T-cell (primary cell): Measurements from ENCODE around the gene MCF2L. TPM values are rescaled to one million over a fixed set of nuclear protein-coding genes. Genes with fewer than 3 reads are reported as not detected.

ENCODE experiments used
- ATAC-seq, 4 experiments: fragments of 200-7000 bp in 3 of 4; fragments of 150-1000 bp in 1 of 4; cut with Tn5 transposase; replicated peaks in 1 of 4; 1 replicate in 3 of 4; 2 replicates in 1 of 4; pipeline ENCODE4 v1.10.0; 2021; ENCODE audit warnings: moderate library complexity in 3 of 4, mild to moderate bottlenecking in 2 of 4, moderate number of reproducible peaks in 1 of 4
- CTCF ChIA-PET, 2 donors: fragments of 300-600 bp; sonication (Branson Sonifier 250); formaldehyde crosslinking; loops; one replicate each; lab custom pipeline; 2022; ENCODE audit warnings: antibody characterized with exemption in 2 of 2; lab: Charles Lee
- POLR2A ChIA-PET, 2 donors: fragments of 300-600 bp; sonication (Branson Sonifier 250); formaldehyde crosslinking; loops; one replicate each; lab custom pipeline; 2022; ENCODE audit warnings: antibody characterized with exemption in 2 of 2; lab: Charles Lee
- DNase-seq, 35 experiments: peaks; one replicate each; pipeline versions ENCODE4 v3.0.0 to v3.0.0-alpha.2; 2013 to 2023
- H3K27ac ChIP-seq: one replicate; pipeline ENCODE4 v1.5.1; 2013; ENCODE audit warnings: low read length
- H3K27me3 ChIP-seq, 2 experiments: replicated peaks in 1 of 2; 1 replicate in 1 of 2; 2 replicates in 1 of 2; pipeline versions ENCODE4 v1.6.1 to v1.7.0; 2013; ENCODE audit warnings: low read length in 1 of 2, mixed read lengths in 1 of 2; ENCODE audit not compliant: control insufficient read depth in 2 of 2, insufficient read depth in 2 of 2; ENCODE audit errors: extremely low read depth in 1 of 2
- H3K36me3 ChIP-seq, 2 donors: 1 replicate in 1 of 2; 2 replicates in 1 of 2; pipeline versions ENCODE4 v1.6.1 to v1.7.0; 2013; ENCODE audit warnings: low read length in 1 of 2; ENCODE audit not compliant: control insufficient read depth in 2 of 2, insufficient read depth in 1 of 2; ENCODE audit errors: extremely low read depth in 1 of 2
- H3K4me1 ChIP-seq, 2 experiments: 1 replicate in 1 of 2; 2 replicates in 1 of 2; pipeline versions ENCODE4 v1.6.1 to v1.7.0; 2013; ENCODE audit warnings: low read length in 2 of 2, mixed read lengths in 1 of 2; ENCODE audit not compliant: insufficient read depth in 2 of 2, control insufficient read depth in 1 of 2; ENCODE audit errors: extremely low read depth in 1 of 2
- H3K4me3 ChIP-seq, 2 donors: 1 replicate in 1 of 2; 2 replicates in 1 of 2; pipeline versions ENCODE4 v1.5.1 to v1.7.0; 2013; ENCODE audit warnings: mild to moderate bottlenecking in 2 of 2, low read length in 1 of 2, moderate library complexity in 1 of 2; ENCODE audit not compliant: control insufficient read depth in 1 of 2; ENCODE audit errors: extremely low read depth in 1 of 2
- H3K9me3 ChIP-seq: 2 replicates; pipeline ENCODE4 v1.7.0; 2013
- H3K27ac Mint-ChIP-seq, 2 donors: one replicate each; pipeline ENCODE4 v1.8.0; 2020 to 2021; ENCODE audit warnings: mild to moderate bottlenecking in 2 of 2, mixed read lengths in 2 of 2
- H3K27me3 Mint-ChIP-seq, 2 donors: one replicate each; pipeline ENCODE4 v1.8.0; 2021 to 2022; ENCODE audit warnings: mixed read lengths in 2 of 2
- H3K36me3 Mint-ChIP-seq: one replicate; pipeline ENCODE4 v1.8.0; 2021; ENCODE audit warnings: mixed read lengths
- H3K4me1 Mint-ChIP-seq, 3 donors: one replicate each; pipeline ENCODE4 v1.8.0; 2020 to 2022; ENCODE audit warnings: mixed read lengths in 3 of 3, mild to moderate bottlenecking in 1 of 3
- H3K4me3 Mint-ChIP-seq, 3 donors: one replicate each; pipeline ENCODE4 v1.8.0; 2020 to 2022; ENCODE audit warnings: mild to moderate bottlenecking in 3 of 3, mixed read lengths in 3 of 3, moderate library complexity in 3 of 3
- H3K9me3 Mint-ChIP-seq, 3 donors: one replicate each; pipeline ENCODE4 v1.8.0; 2020 to 2022; ENCODE audit warnings: mixed read lengths in 3 of 3
- WGBS: methylation state at CpG from one replicate; pipeline ENCODE4 v1.1.5; 2013; ENCODE audit warnings: missing lambda C conversion rate; ENCODE audit not compliant: insufficient coverage; 5-methylcytosine and 5-hydroxymethylcytosine counted together
- total RNA-seq, 35 experiments: library from RNA in 6 of 35; stranded (reverse) in 6 of 35; fragments of 120-200 nt in 1 of 35; gene quantifications; one replicate each; pipeline versions ENCODE4 v1.2.1 to v1.2.4 and lab custom pipeline; 2013 to 2026

The MCF2L gene
- total RNA-seq, 5 donors from 2014 or later (not counting 1 experiment from before 2014, with no cell fraction given), result 18.2 to 30.0 (median 24.7) TPM

DNA sequence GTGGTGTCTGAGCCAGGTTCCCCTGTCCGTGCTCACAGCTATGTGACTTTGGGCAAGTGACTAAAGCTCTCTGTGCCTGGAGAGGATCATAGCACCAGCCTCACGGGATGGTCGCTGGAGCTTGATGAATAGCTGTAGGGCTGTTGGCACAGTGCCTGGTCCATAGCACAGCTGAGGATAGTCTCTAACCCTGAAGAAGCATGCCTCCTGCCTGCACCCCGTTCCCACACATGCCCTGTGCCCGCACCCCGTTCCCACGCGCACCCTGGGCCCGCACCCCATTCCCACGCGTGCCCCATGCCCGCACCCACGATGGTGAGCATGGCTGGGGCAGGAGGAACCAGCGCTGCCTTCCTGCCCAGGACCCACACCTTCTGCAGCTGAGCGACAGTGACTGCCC, 72.9 kb downstream of the MCF2L start:
- CTCF ChIA-PET, result no interaction called here
- no peak overlapping the region for H3K27ac Mint-ChIP-seq
- H3K27me3 Mint-ChIP-seq, result no peaks in the 10 kb centered on the region

DNA sequence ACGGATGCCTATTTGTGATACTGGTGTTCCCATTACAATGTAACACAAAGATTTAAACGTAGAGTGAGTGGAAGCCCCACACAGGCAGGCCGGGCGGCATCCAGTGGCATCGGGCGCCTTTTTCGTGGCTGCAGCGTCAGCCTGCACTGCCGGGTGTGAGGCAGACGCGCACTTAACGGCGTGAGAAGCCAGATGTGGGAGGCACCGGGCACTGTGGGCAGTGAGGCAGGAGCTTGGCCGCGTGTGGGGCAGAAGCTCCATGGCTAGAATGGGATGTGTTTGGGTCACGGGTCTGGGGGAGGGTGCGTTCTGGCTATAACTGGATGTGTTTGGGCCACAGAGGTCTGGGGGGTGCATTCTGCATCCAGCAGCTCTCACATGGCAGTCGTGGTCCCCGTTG, 73.4 kb downstream of the MCF2L start:
- no peak overlapping the region for H3K4me3 ChIP-seq
- no peaks in the 10 kb centered on the region for H3K9me3 ChIP-seq
- no peaks in the 10 kb centered on the region for H3K9me3 Mint-ChIP-seq
- H3K36me3 ChIP-seq, result peaks cover 0 to 4% of the 10 kb centered on the region in 2 donors
- H3K36me3 Mint-ChIP-seq, result peaks cover 21% of the 10 kb centered on the region
- DNase-seq (no peak), ATAC-seq (no peak)
- no peak overlapping the region for H3K27ac Mint-ChIP-seq
- POLR2A ChIA-PET, result no interaction called here
- no peaks in the 10 kb centered on the region for H3K27me3 Mint-ChIP-seq
- CTCF ChIA-PET, result no interaction called here
- WGBS, result 92% methylated on average over 17 of the region's 20 CpGs
- peaks cover 0 to 6% of the 10 kb centered on the region in 2 experiments for H3K4me1 ChIP-seq
- H3K4me1 Mint-ChIP-seq, result no peaks in the 10 kb centered on the region
- no peak overlapping the region for H3K27ac ChIP-seq
- H3K4me3 Mint-ChIP-seq, result no peak overlapping the region
- no peaks in the 10 kb centered on the region for H3K27me3 ChIP-seq

More for the DNA sequence above, 72.9 kb downstream of the MCF2L start:
- ATAC-seq (no peak), DNase-seq (no peak)
- Histone ChIP-seq H3K27ac (no peak overlapping the region), H3K36me3 (no peaks in the 10 kb centered on the region), H3K27me3 (no peaks in the 10 kb centered on the region), H3K4me1 (peaks cover 0 to 6% of the 10 kb centered on the region in 2 experiments), H3K9me3 (no peaks in the 10 kb centered on the region), H3K4me3 (no peak overlapping the region)
- WGBS, result 89% methylated on average over 9 of the region's 15 CpGs
- H3K4me3 Mint-ChIP-seq, result no peak overlapping the region
- no peaks in the 10 kb centered on the region for H3K4me1 Mint-ChIP-seq
- H3K36me3 Mint-ChIP-seq, result peaks cover 18% of the 10 kb centered on the region
- POLR2A ChIA-PET, result no interaction called here
- no peaks in the 10 kb centered on the region for H3K9me3 Mint-ChIP-seq

DNA sequence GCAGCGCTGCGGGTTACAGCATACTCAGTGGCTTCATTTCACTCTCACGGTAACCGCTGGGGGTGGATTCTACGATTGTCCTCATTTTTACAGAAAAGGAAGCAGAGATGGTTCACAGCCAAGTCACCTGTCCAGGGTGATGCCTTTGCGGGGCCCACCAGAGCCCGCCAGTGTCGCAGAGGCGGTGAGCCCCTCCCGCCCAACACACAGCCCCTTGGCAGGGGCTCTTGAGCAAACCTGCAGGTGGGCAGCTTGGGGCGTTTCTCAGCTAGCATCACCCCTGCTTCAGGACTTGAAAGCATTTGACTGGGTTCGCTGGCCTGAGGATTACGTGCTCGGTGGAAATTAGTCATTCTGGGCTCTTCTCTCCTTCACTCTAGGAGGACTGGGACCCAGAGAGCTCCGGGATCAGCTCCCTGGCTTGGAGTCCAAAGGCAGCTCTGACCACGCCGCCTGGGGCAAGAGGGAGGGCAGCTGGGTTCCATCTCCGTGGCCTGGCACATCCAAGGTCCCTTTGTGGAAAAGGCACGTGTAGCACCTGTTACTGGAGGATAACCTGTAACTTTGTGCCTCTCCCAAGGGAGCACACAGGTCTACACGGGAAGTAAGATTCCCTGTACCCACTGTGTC, 74.1 kb downstream of the MCF2L start:
- Mint-ChIP-seq H3K27ac (no peak overlapping the region), H3K4me3 (no peak overlapping the region), H3K27me3 (no peaks in the 10 kb centered on the region), H3K4me1 (no peaks in the 10 kb centered on the region), H3K36me3 (peaks cover 22% of the 10 kb centered on the region), H3K9me3 (no peaks in the 10 kb centered on the region)
- Histone ChIP-seq H3K9me3 (no peaks in the 10 kb centered on the region), H3K36me3 (peaks cover 0 to 5% of the 10 kb centered on the region in 2 donors), H3K4me3 (no peak overlapping the region), H3K27ac (no peak overlapping the region), H3K4me1 (peaks cover 0 to 6% of the 10 kb centered on the region in 2 experiments), H3K27me3 (no peaks in the 10 kb centered on the region)
- DNase-seq (no peak), ATAC-seq (no peak)
- WGBS, result 95% methylated on average over 19 of the region's 20 CpGs
- ChIA-PET CTCF (no interaction called here), POLR2A (no interaction called here)

DNA sequence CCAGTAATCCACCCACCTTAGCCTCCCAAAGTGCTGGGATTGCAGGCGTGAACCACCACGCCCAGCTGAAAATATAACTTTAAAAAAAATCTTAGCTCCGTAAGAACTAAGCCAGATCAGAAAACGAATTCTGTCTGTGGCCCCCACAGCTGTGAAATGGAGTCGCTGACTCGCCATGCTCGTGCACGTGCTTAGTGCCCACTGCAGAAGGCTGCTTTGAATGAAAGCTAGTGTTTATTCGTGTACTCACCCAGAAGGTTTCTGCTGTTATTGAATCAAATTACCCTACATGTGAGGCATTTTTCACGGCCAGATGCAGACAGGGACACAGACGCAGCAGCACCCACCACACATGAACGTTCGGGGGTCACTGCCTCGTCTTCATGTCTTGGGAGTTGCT, 74.9 kb downstream of the MCF2L start:
- no peak overlapping the region for H3K27ac ChIP-seq
- WGBS, result 84% methylated on average over 11 of the region's 14 CpGs
- H3K9me3 Mint-ChIP-seq, result no peaks in the 10 kb centered on the region
- H3K4me3 Mint-ChIP-seq, result no peak overlapping the region
- no peak overlapping the region for H3K27ac Mint-ChIP-seq
- H3K4me1 ChIP-seq, result peaks cover 0 to 6% of the 10 kb centered on the region in 2 experiments
- ATAC-seq (no peak), DNase-seq (no peak)
- H3K9me3 ChIP-seq, result no peaks in the 10 kb centered on the region
- H3K27me3 ChIP-seq, result no peaks in the 10 kb centered on the region
- peaks cover 22% of the 10 kb centered on the region for H3K36me3 Mint-ChIP-seq
- no peaks in the 10 kb centered on the region for H3K4me1 Mint-ChIP-seq
- peaks cover 0 to 5% of the 10 kb centered on the region in 2 donors for H3K36me3 ChIP-seq
- POLR2A ChIA-PET, result no interaction called here
- H3K4me3 ChIP-seq, result no peak overlapping the region
- CTCF ChIA-PET, result no interaction called here
- H3K27me3 Mint-ChIP-seq, result no peaks in the 10 kb centered on the region

DNA sequence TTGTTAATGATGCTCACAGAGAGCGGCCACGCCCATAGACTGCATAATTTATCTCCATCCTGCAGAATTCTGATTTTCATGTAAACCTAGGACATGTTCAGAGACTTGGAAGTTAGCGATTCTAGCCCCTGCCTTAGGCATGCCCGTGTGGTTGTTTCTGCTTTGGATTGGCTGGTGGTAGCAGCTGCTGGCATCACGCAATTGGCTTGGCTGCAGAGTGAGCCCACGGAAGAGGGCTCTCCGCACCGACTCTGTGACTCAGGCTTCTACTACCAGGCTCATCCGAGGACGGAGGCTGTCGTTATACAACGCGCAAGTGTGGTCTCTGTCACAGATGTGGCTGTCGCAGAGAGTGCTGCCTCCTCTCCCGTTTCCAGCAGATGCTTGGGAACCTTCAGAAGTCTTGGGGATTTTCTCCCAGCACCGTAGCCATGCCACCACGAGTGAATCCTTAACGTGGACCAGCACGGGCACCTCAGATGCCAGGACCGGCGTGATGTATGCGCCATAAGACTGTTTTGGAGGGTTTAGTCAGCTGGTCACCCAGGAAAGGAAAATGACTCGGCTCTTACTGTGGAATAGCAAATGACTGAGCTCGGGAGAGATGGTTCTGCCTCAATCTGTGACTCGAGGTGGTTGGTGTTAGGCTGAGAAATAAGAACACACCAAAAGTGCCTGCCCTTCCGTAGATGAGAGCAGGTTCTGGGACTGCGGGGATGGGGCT, 75.5 kb downstream of the MCF2L start:
- H3K36me3 Mint-ChIP-seq, result peaks cover 22% of the 10 kb centered on the region
- CTCF ChIA-PET, result no interaction called here
- H3K27me3 Mint-ChIP-seq, result no peaks in the 10 kb centered on the region
- no peaks in the 10 kb centered on the region for H3K4me1 Mint-ChIP-seq
- no peak for ATAC-seq
- POLR2A ChIA-PET, result no interaction called here
- Histone ChIP-seq H3K9me3 (no peaks in the 10 kb centered on the region), H3K36me3 (peaks cover 0 to 5% of the 10 kb centered on the region in 2 donors), H3K4me1 (peaks cover 0 to 6% of the 10 kb centered on the region in 2 experiments), H3K4me3 (no peak overlapping the region), H3K27ac (no peak overlapping the region), H3K27me3 (no peaks in the 10 kb centered on the region)
- H3K4me3 Mint-ChIP-seq, result no peak overlapping the region
- DNase-seq, result no peak
- H3K27ac Mint-ChIP-seq, result no peak overlapping the region
- no peaks in the 10 kb centered on the region for H3K9me3 Mint-ChIP-seq
- 87% methylated on average over 24 of the region's 27 CpGs for WGBS

DNA sequence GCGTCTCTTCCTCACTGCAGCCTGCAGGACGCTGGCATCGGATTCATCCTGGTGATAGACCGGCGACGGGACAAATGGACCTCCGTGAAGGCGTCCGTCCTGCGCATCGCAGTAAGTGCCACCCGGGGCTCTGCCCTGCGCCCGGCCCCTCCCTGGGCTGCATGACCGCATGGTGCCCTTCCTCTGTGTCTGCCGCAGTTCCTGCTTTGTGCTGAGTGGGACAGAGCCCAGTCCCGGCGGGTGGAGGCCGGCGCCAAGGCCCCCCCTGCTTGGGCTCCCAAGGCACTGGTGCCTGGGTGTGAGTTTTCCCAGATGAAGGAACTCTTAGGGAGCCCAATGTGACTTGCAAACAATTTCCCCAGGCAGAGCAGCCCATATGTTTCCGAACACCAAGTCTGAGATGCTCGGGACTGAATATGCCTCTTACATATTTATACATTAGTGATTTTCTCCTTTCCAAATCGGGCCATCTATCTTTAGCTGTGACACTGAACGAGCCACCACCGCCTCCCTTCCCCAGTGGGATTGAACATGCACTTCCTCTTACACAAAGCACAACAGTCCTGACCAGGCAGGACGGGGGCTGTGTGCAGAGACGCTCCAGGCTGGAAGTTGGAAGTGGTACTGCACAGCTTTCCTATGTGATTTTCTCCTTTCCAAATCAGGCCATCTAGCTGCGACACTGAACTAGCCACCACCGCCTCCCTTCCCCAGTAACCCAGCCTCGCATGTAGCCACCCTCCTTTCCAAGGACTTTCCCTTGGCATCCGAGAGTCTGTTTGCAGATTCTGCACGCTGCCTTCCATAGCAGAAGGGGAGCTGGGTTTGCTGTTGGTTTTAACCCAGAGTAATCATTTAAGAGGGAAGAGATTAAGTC, 76.5 kb downstream of the MCF2L start:
- peaks cover 0 to 5% of the 10 kb centered on the region in 2 donors for H3K36me3 ChIP-seq
- no peaks in the 10 kb centered on the region for H3K27me3 ChIP-seq
- H3K27me3 Mint-ChIP-seq, result no peaks in the 10 kb centered on the region
- POLR2A ChIA-PET, result no interaction called here
- peaks cover 22% of the 10 kb centered on the region for H3K36me3 Mint-ChIP-seq
- H3K4me3 Mint-ChIP-seq, result no peak overlapping the region
- WGBS, result 89% methylated on average over 22 of the region's 32 CpGs
- H3K27ac Mint-ChIP-seq, result no peak overlapping the region
- no peak overlapping the region for H3K27ac ChIP-seq
- DNase-seq (no peak), ATAC-seq (no peak)
- H3K4me3 ChIP-seq, result no peak overlapping the region
- H3K4me1 ChIP-seq, result peaks cover 0 to 6% of the 10 kb centered on the region in 2 experiments
- CTCF ChIA-PET, result interaction anchor here in 1 of 2 donors (0.6 kb wide), 1 partner anchor 1066 kb away, joined by 5 read pairs; no protein-coding TSS in a partner anchor
- no peaks in the 10 kb centered on the region for H3K9me3 ChIP-seq
- no peaks in the 10 kb centered on the region for H3K9me3 Mint-ChIP-seq
- no peaks in the 10 kb centered on the region for H3K4me1 Mint-ChIP-seq
